G401.6 (cell line): ENCODE results near the gene GASK1A.
A peak's percentile ranks its signal among the peaks of the same experiment; 100 is the strongest.

Experiments used
- FAIRE-seq: peaks from 2 replicates; lab custom pipeline; 2012; peaks lifted over from hg19 to GRCh38; lab: Jason Lieb, UNC

GASK1A gene

GRCh38 chr3:43091481-43091880 lies 112.4 kb downstream of the GASK1A start:
- no peak for FAIRE-seq

GRCh38 chr3:43093006-43093405 lies 113.9 kb downstream of the GASK1A start:
- no peak for FAIRE-seq

- FAIRE-seq: no peak
Observed at GRCh38 chr3:43093974-43094373, 114.9 kb downstream of the GASK1A start.

- FAIRE-seq: no peak
Observed at GRCh38 chr3:43094381-43094780, 115.3 kb downstream of the GASK1A start.

GRCh38 chr3:43094851-43095250 lies 115.7 kb downstream of the GASK1A start:
- no peak for FAIRE-seq

- no peak for FAIRE-seq
Observed at GRCh38 chr3:43095370-43095769, 116.3 kb downstream of the GASK1A start.

- FAIRE-seq: no peak
Observed at GRCh38 chr3:43096761-43097160, 117.7 kb downstream of the GASK1A start.

- no peak for FAIRE-seq
Observed at GRCh38 chr3:43097400-43098080, 118.4 kb downstream of the GASK1A start.

- no peak for FAIRE-seq
Observed at GRCh38 chr3:43098761-43099160, 119.7 kb downstream of the GASK1A start.

GRCh38 chr3:43102773-43103480 lies 123.8 kb downstream of the GASK1A start:
- FAIRE-seq: no peak

- FAIRE-seq: no peak
Observed at GRCh38 chr3:43104039-43104438, 124.9 kb downstream of the GASK1A start.

- FAIRE-seq: no peak
Observed at GRCh38 chr3:43104660-43105595, 125.8 kb downstream of the GASK1A start.

GRCh38 chr3:43105596-43106292 lies 126.6 kb downstream of the GASK1A start, which contains the start of gene POMGNT2:
Gene POMGNT2 (minus strand): TSS chr3:43106079. CDS start chr3:43081431, 24,648 bp downstream.
- peak; percentile 78 for FAIRE-seq

GRCh38 chr3:43106293-43106628 lies 127.2 kb downstream of the GASK1A start:
- no peak for FAIRE-seq
